Mesenchymal stem cell (in vitro differentiated cells and primary cell): ENCODE data around the gene GTF2H4.

Experiments used
- DNase-seq: peaks from one replicate; pipeline ENCODE4 v3.0.0-alpha.2; 2013
- H2AFZ ChIP-seq: one replicate; pipeline ENCODE4 v1.6.1; 2013; ENCODE audit warnings: low read depth, mild to moderate bottlenecking, control low read depth, inconsistent platforms, low read length, moderate library complexity
- H2AK5ac ChIP-seq: 2 replicates; pipeline ENCODE4 v1.6.1; 2013; ENCODE audit warnings: low read length, moderate library complexity, mild to moderate bottlenecking, inconsistent platforms; ENCODE audit not compliant: severe bottlenecking
- H2BK120ac ChIP-seq: one replicate; pipeline ENCODE4 v1.6.1; 2013; ENCODE audit warnings: low read depth, mild to moderate bottlenecking, inconsistent platforms, low read length, moderate library complexity
- H2BK12ac ChIP-seq, 2 experiments: one replicate each; pipeline ENCODE4 v1.6.1; 2013; ENCODE audit warnings: inconsistent platforms in 2 of 2, low read length in 2 of 2, mild to moderate bottlenecking in 2 of 2, moderate library complexity in 2 of 2, control low read depth in 1 of 2
- H2BK15ac ChIP-seq: one replicate; pipeline ENCODE4 v1.6.1; 2013; ENCODE audit warnings: mild to moderate bottlenecking, low read depth, inconsistent platforms; ENCODE audit not compliant: poor library complexity, severe bottlenecking
- H2BK5ac ChIP-seq: 2 replicates; pipeline ENCODE4 v1.6.1; 2013; ENCODE audit warnings: low read depth, mild to moderate bottlenecking, low read length, control low read depth, inconsistent platforms; ENCODE audit not compliant: poor library complexity, severe bottlenecking
- H3K14ac ChIP-seq, 2 experiments: one replicate each; pipeline ENCODE4 v1.6.1; 2013; ENCODE audit warnings: inconsistent platforms in 2 of 2, low read length in 2 of 2, control low read depth in 1 of 2, mild to moderate bottlenecking in 1 of 2, moderate library complexity in 1 of 2
- H3K18ac ChIP-seq, 2 experiments: one replicate each; pipeline ENCODE4 v1.6.1; 2013; ENCODE audit warnings: inconsistent platforms in 2 of 2, low read length in 2 of 2, control low read depth in 1 of 2, low read depth in 1 of 2, mild to moderate bottlenecking in 1 of 2
- H3K23ac ChIP-seq, 2 experiments: one replicate each; pipeline ENCODE4 v1.6.1; 2013; ENCODE audit warnings: inconsistent platforms in 2 of 2, low read length in 2 of 2, mild to moderate bottlenecking in 2 of 2, moderate library complexity in 2 of 2, control low read depth in 1 of 2
- H3K27ac ChIP-seq: 2 replicates; pipeline ENCODE4 v1.5.1; 2013; ENCODE audit warnings: mild to moderate bottlenecking, moderate library complexity, low read length, control low read depth, inconsistent platforms; ENCODE audit not compliant: poor library complexity, severe bottlenecking
- H3K27me3 ChIP-seq, 2 experiments: 2 replicates each; pipeline versions ENCODE4 v1.6.1 to v1.7.0; 2013; ENCODE audit warnings: low read length in 2 of 2, mild to moderate bottlenecking in 2 of 2, moderate library complexity in 2 of 2, control low read depth in 1 of 2, inconsistent platforms in 1 of 2; ENCODE audit not compliant: control insufficient read depth in 1 of 2, insufficient read depth in 1 of 2
- H3K36me3 ChIP-seq, 2 experiments: 2 replicates each; pipeline versions ENCODE4 v1.6.1 to v1.7.0; 2013; ENCODE audit warnings: low read length in 2 of 2, control low read depth in 1 of 2, inconsistent platforms in 1 of 2, low read depth in 1 of 2, mild to moderate bottlenecking in 1 of 2; ENCODE audit not compliant: insufficient read depth in 2 of 2, control insufficient read depth in 1 of 2
- H3K4ac ChIP-seq, 2 experiments: one replicate each; pipeline ENCODE4 v1.6.1; 2013; ENCODE audit warnings: inconsistent platforms in 2 of 2, low read length in 2 of 2, mild to moderate bottlenecking in 2 of 2, moderate library complexity in 2 of 2, control low read depth in 1 of 2, low read depth in 1 of 2
- H3K4me1 ChIP-seq: 2 replicates; pipeline ENCODE4 v1.6.1; 2013; ENCODE audit warnings: low read depth, low read length, control low read depth; ENCODE audit not compliant: control insufficient read depth, insufficient read depth
- H3K4me2 ChIP-seq: 2 replicates; pipeline ENCODE4 v1.6.1; 2013; ENCODE audit warnings: low read length, mild to moderate bottlenecking, inconsistent platforms; ENCODE audit not compliant: poor library complexity, severe bottlenecking
- H3K4me3 ChIP-seq, 2 experiments: 2 replicates each; pipeline versions ENCODE4 v1.5.1 to v1.7.0; 2013; ENCODE audit warnings: low read length in 2 of 2, mild to moderate bottlenecking in 2 of 2, control low read depth in 1 of 2, low read depth in 1 of 2; ENCODE audit not compliant: insufficient read depth in 1 of 2
- H3K79me1 ChIP-seq: replicated peaks from 2 replicates; pipeline ENCODE4 v1.6.1; 2013; ENCODE audit warnings: mild to moderate bottlenecking, control low read depth, low read length, inconsistent platforms; ENCODE audit not compliant: poor library complexity, severe bottlenecking
- H3K9ac ChIP-seq: 2 replicates; pipeline ENCODE4 v1.7.0; 2013; ENCODE audit warnings: mild to moderate bottlenecking, low read length, moderate library complexity
- H3K9me3 ChIP-seq: 2 replicates; pipeline ENCODE4 v1.7.0; 2013; ENCODE audit warnings: mild to moderate bottlenecking, low read length; ENCODE audit not compliant: control insufficient read depth
- H4K8ac ChIP-seq: one replicate; pipeline ENCODE4 v1.6.1; 2013; ENCODE audit warnings: inconsistent platforms, mild to moderate bottlenecking, low read length, moderate library complexity
- H4K91ac ChIP-seq: one replicate; pipeline ENCODE4 v1.6.1; 2013; ENCODE audit warnings: mild to moderate bottlenecking, low read length, inconsistent platforms
- WGBS: methylation state at CpG from one replicate; pipeline ENCODE4 v1.1.7; 2013; ENCODE audit warnings: mixed read lengths; 5-methylcytosine and 5-hydroxymethylcytosine counted together

The GTF2H4 gene

DNA sequence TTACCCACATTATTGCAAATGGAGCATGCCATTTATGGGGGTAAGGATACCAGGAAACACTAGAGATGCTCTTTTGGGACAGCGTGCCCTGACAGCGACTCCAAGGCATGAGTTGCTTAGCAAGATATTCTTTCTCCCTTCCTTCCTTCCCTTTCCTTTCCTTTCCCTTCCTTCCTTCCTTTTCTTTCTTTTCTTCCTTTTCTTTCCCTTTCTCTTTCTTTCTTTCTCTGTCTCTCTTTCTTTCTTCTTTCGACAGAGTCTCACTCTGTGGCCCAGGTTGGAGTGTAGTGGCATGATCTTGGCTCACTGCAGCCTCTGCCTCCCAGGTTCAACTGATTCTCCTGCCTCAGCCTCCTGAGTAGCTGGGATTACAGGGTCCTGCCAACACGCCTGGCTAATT is 36.0 kb downstream of the GTF2H4 start:
- peaks cover 10% of the 10 kb centered on the region for H3K4me1 ChIP-seq
- no peak overlapping the region for H2AK5ac ChIP-seq
- WGBS, result 95% methylated on average over 4 of the region's 4 CpGs
- no peak overlapping the region for H3K23ac ChIP-seq
- no peak overlapping the region for H2BK12ac ChIP-seq
- no peaks in the 10 kb centered on the region for H3K36me3 ChIP-seq
- no peak overlapping the region for H2BK15ac ChIP-seq
- H3K4ac ChIP-seq, result no peak overlapping the region
- no peak overlapping the region for H3K9ac ChIP-seq
- no peak overlapping the region for H3K4me2 ChIP-seq
- peaks cover 16 to 86% of the 10 kb centered on the region in 2 experiments for H3K27me3 ChIP-seq
- no peak for DNase-seq
- no peak overlapping the region for H2AFZ ChIP-seq
- H3K14ac ChIP-seq, result no peak overlapping the region
- no peak overlapping the region for H4K8ac ChIP-seq
- no peak overlapping the region for H3K4me3 ChIP-seq
- no peaks in the 10 kb centered on the region for H3K79me1 ChIP-seq
- no peak overlapping the region for H2BK120ac ChIP-seq
- no peak overlapping the region for H2BK5ac ChIP-seq
- H4K91ac ChIP-seq, result no peak overlapping the region
- H3K9me3 ChIP-seq, result peaks cover 4% of the 10 kb centered on the region
- H3K27ac ChIP-seq, result no peak overlapping the region
- no peak overlapping the region for H3K18ac ChIP-seq

DNA sequence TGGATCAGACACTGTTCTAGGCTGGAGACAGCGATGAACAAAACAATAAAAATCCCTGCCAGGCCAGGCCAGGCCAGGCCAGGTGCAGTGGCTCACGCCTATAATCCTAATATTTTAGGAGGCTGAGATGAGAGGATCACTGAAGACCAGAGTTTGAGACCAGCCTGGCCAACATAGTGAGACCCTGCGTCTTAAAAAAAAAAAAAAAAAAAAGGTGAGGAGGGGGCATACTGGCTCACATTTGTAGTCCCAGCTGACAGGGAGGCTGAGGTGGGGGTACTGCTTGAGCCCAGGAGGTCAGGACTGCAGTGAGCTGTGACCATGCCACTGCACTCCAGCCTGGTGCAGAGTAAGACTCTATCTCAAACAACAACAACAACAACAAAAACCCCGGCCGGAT is 37.3 kb downstream of the GTF2H4 start:
- no peak overlapping the region for H4K8ac ChIP-seq
- H2BK120ac ChIP-seq, result no peak overlapping the region
- 97% methylated on average over 3 of the region's 5 CpGs for whole genome bisulfite sequencing
- no peak overlapping the region for H2BK15ac ChIP-seq
- H3K4me3 ChIP-seq, result no peak overlapping the region
- no peaks in the 10 kb centered on the region for H3K79me1 ChIP-seq
- no peak overlapping the region for H2AK5ac ChIP-seq
- no peak overlapping the region for H3K14ac ChIP-seq
- no peaks in the 10 kb centered on the region for H3K36me3 ChIP-seq
- no peak overlapping the region for H3K18ac ChIP-seq
- H3K9ac ChIP-seq, result no peak overlapping the region
- DNase-seq, result no peak
- H2BK5ac ChIP-seq, result no peak overlapping the region
- no peak overlapping the region for H4K91ac ChIP-seq
- peaks cover 10% of the 10 kb centered on the region for H3K4me1 ChIP-seq
- no peak overlapping the region for H2BK12ac ChIP-seq
- H3K9me3 ChIP-seq, result peaks cover 10% of the 10 kb centered on the region
- no peak overlapping the region for H3K4ac ChIP-seq
- no peak overlapping the region for H3K4me2 ChIP-seq
- no peak overlapping the region for H2AFZ ChIP-seq
- H3K23ac ChIP-seq, result no peak overlapping the region
- no peak overlapping the region for H3K27ac ChIP-seq
- H3K27me3 ChIP-seq, result peaks cover 16 to 88% of the 10 kb centered on the region in 2 experiments

DNA sequence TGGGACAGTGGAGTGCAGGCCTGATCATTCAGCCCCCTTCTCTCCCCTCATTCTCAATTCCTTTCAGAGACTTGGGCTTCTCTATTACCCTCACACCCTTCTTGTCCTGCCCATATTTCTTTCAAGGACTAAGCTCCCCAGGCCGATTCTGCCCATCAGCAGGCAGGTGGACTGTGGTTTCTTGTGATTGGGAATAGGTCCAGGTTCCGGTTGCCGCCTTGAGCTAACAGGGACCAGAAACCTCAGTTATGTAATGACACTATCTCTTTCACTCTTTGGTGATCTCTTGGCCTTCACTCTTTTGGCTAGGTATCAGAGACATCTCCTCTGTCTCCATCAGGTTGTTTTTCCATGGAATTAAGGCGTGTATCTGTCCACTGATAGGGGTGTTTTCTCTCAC is 39.2 kb downstream of the GTF2H4 start:
- no peak overlapping the region for H3K18ac ChIP-seq
- H3K4ac ChIP-seq, result no peak overlapping the region
- no peaks in the 10 kb centered on the region for H3K36me3 ChIP-seq
- H4K91ac ChIP-seq, result no peak overlapping the region
- 81% methylated on average over 4 of the region's 4 CpGs for WGBS
- no peak overlapping the region for H3K4me3 ChIP-seq
- H3K27me3 ChIP-seq, result peaks cover 31 to 91% of the 10 kb centered on the region in 2 experiments
- H2BK120ac ChIP-seq, result no peak overlapping the region
- no peak for DNase-seq
- no peak overlapping the region for H2BK5ac ChIP-seq
- no peak overlapping the region for H2BK15ac ChIP-seq
- no peak overlapping the region for H3K9ac ChIP-seq
- no peak overlapping the region for H2AK5ac ChIP-seq
- no peak overlapping the region for H2BK12ac ChIP-seq
- H3K27ac ChIP-seq, result no peak overlapping the region
- H3K23ac ChIP-seq, result no peak overlapping the region
- H3K4me2 ChIP-seq, result no peak overlapping the region
- H3K9me3 ChIP-seq, result peaks cover 24% of the 10 kb centered on the region
- H2AFZ ChIP-seq, result no peak overlapping the region
- peaks cover 8% of the 10 kb centered on the region for H3K4me1 ChIP-seq
- H3K79me1 ChIP-seq, result no peaks in the 10 kb centered on the region
- no peak overlapping the region for H4K8ac ChIP-seq
- no peak overlapping the region for H3K14ac ChIP-seq

DNA sequence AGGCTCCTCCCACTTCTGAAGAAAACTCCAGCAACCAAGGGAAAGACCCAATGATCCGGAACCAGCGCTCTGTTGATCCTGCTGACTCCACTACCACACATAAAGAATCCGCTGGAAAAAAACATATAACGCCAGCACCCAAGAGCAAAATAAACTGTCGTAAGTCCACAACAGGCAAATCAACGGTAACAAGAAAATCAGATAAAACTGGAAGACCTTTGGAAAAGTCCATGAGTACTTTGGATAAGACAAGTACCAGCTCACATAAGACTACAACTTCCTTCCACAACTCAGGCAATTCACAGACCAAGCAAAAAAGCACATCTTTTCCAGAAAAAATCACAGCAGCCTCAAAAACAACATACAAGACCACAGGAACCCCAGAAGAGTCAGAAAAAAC is 40.8 kb downstream of the GTF2H4 start:
- no peaks in the 10 kb centered on the region for H3K36me3 ChIP-seq
- WGBS, result 89% methylated on average over 6 of the region's 6 CpGs
- no peak overlapping the region for H3K4ac ChIP-seq
- no peak overlapping the region for H2AFZ ChIP-seq
- no peaks in the 10 kb centered on the region for H3K79me1 ChIP-seq
- H2BK12ac ChIP-seq, result no peak overlapping the region
- no peak overlapping the region for H4K91ac ChIP-seq
- H3K23ac ChIP-seq, result no peak overlapping the region
- H3K4me1 ChIP-seq, result no peaks in the 10 kb centered on the region
- no peak overlapping the region for H3K27ac ChIP-seq
- H3K18ac ChIP-seq, result no peak overlapping the region
- H2BK120ac ChIP-seq, result no peak overlapping the region
- no peak overlapping the region for H3K4me3 ChIP-seq
- no peak overlapping the region for H2BK15ac ChIP-seq
- no peak overlapping the region for H3K14ac ChIP-seq
- H2AK5ac ChIP-seq, result no peak overlapping the region
- H3K9me3 ChIP-seq, result peaks cover 25% of the 10 kb centered on the region
- no peak overlapping the region for H3K4me2 ChIP-seq
- no peak overlapping the region for H3K9ac ChIP-seq
- no peak overlapping the region for H2BK5ac ChIP-seq
- no peak for DNase-seq
- peaks cover 44 to 92% of the 10 kb centered on the region in 2 experiments for H3K27me3 ChIP-seq
- no peak overlapping the region for H4K8ac ChIP-seq
